GM12872 (cell line): Measurements from ENCODE around the gene DNAJC21.

Experiments used
- TF ChIP-seq, protein P1 (sequence below): IDR thresholded peaks from 3 replicates; pipeline ENCODE4 v1.5.1; 2011; ENCODE audit warnings: low read depth, mild to moderate bottlenecking, low read length, moderate library complexity; ENCODE audit not compliant: insufficient read depth

Gene DNAJC21

DNA sequence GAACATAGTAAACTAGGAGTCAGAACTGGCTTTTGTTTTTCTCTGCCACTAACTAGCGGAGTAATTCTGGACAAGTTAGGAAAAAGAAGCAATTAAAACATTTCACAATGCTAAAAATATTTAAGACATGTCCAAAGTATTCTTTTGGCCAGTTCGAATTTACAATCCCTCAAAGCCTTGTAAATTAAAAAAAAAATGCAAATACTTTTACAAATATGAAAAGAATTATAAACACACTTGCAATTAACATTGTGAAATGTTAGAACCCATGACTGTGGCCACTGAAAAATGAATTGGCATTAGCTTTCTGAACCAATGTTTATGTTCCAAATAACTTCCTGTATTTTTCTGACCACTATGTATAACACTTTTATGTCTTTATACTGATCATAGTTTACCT is 16.3 kb upstream of the DNAJC21 start:
- TF ChIP-seq, protein P1, sequence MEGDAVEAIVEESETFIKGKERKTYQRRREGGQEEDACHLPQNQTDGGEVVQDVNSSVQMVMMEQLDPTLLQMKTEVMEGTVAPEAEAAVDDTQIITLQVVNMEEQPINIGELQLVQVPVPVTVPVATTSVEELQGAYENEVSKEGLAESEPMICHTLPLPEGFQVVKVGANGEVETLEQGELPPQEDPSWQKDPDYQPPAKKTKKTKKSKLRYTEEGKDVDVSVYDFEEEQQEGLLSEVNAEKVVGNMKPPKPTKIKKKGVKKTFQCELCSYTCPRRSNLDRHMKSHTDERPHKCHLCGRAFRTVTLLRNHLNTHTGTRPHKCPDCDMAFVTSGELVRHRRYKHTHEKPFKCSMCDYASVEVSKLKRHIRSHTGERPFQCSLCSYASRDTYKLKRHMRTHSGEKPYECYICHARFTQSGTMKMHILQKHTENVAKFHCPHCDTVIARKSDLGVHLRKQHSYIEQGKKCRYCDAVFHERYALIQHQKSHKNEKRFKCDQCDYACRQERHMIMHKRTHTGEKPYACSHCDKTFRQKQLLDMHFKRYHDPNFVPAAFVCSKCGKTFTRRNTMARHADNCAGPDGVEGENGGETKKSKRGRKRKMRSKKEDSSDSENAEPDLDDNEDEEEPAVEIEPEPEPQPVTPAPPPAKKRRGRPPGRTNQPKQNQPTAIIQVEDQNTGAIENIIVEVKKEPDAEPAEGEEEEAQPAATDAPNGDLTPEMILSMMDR: no peak

DNA sequence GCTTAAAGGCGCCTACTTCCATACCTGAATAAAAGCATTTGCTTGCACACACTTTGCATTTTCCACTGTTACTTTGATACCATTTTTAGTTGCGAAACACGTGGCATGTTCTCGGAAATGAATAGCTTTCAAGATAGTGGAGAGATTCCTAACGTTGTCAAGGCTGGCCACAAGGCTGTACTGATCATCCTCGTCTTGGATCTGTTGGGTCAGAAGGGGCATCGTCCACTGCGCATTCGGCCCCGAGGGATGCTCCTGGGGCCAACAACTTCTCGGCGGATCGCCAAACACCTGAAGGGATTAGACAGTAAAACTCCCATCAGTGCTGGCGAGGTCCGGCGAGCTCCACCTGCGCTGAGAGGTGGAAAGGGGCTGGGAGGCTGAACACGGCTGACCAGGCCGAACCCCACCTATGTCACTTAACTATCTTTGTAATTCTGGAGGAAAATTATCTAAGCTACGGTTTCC is 14.7 kb upstream of the DNAJC21 start:
- TF ChIP-seq, protein P1: no peak

DNA sequence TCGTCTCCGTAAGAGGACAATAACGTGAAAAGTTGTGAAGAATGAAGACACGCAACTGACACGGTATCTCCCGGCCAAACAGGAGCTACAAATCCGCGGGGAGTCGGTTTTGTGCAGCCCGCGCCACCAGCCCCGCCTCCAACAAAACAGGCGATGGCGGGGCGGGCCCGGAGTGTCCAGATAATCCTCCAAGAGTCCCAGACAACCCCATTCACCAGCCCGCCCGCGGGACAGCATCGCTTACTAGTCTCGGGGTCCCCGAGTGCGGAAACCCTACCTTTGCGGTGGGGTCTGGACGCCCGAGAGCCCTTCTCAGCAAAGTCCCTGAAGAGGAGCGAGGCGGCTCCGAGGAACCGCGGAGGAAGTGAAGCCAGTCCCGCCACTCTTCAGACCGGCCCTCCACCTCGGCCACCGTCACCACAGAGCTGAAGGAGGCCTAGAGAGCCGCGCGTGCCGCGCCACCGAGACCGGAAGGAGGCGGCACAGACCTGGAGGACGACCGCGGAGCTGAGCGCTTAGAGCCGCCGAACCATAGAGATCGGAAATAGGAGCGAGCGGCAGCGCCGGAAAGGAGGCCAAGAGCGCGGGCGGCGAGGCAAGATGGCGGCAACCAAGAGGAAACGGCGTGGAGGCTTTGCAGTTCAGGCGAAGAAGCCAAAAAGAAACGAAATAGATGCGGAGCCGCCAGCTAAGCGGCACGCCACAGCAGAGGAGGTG is 14.1 kb upstream of the DNAJC21 start, which contains the start of the genes BRIX1 and RAD1:
Gene BRIX1, plus strand, starts transcription at position 573 of the 717 bp plus-strand sequence. Its CDS starts 28 bp downstream, at position 601.
Gene RAD1, minus strand, starts transcription at position 366 of the 717 bp plus-strand sequence. CDS start 612 bp downstream, outside the sequence.
- TF ChIP-seq, protein P1: no peak

DNA sequence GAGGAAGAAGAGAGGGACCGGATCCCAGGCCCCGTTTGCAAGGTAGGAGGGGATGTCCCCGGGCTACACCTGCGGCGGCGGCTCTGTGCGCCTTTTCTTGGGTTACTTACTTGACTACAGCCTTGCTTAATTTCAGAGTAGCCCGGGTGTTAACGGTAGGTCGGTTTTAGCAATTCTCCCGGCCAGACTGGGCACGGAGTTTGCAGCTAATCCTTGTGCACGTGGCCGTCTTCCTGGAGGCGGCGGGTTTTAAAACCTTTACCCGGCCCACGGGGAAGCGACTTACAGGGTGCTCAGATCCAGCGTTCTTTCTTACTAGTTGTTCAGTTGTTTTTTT is 13.5 kb upstream of the DNAJC21 start:
- TF ChIP-seq, protein P1: no peak

DNA sequence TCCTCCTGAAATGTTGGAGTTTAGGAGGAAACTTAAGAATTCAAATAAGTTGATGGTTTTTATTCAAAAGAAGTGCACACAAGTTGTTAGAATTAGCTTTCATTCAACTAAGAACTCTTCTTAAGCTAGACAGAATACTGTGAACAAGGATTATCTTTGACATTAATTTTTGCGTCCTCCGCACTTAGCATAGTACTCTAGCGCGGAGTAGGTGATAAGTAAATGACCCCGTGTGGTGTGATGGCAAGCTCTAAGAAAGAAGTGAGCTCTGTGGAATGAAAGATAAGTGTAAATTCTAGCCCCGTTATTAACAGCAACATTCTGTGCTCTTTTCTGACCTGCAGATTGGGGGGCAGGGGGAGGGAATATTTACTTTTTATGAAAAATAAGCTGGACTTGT is 12.8 kb upstream of the DNAJC21 start:
- TF ChIP-seq, protein P1: no peak

DNA sequence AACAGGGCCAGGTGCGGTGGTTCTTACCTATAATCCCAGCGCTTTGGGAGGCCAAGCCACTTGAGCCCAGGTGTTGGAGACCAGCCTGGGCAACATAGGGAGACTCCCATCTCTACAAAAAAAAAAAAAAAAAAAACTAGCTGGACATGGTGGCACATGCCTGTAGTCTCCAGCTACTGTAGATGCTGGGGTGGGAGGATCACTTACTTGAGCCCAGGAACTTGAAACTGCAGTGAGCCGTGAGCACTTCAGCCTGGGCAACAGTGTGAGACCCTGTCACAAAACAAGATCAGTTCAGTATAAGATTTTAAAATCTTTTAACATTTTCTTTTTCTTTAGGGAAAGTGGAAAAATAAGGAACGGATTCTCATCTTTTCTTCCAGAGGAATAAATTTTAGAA is 11.3 kb upstream of the DNAJC21 start:
- TF ChIP-seq, protein P1: no peak

DNA sequence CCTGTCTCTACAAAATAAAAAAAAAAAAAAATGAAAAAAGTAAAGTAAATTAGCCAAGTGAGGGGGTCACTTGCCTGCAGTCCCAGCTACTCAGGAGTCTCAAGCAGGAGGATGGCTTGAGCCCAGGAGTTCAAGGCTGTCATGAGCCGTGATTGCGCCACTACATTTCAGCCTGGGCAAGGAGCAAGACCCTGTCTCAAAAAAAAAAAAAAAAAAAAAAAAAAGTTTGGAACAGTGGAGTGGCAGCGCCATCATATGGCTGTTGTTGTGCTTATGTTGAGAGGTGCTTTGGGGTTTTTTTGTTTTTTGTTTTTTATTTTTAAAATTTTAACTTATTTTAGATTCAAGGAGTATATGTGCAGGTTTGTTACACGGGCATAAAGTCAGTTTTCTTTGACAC is 10.3 kb upstream of the DNAJC21 start:
- TF ChIP-seq, protein P1: no peak
